ENCODE results near the gene PRDM16. TPM values are rescaled to one million over a fixed set of nuclear protein-coding genes. Genes with fewer than 3 reads are reported as not detected.
A peak's percentile ranks its signal among the peaks of the same experiment; 100 is the strongest.

Gene PRDM16
- polyA plus RNA-seq, 1 of the 3 experiments (the other 2 are of a cell fraction): not detected

- TF ChIP-seq, protein P1, sequence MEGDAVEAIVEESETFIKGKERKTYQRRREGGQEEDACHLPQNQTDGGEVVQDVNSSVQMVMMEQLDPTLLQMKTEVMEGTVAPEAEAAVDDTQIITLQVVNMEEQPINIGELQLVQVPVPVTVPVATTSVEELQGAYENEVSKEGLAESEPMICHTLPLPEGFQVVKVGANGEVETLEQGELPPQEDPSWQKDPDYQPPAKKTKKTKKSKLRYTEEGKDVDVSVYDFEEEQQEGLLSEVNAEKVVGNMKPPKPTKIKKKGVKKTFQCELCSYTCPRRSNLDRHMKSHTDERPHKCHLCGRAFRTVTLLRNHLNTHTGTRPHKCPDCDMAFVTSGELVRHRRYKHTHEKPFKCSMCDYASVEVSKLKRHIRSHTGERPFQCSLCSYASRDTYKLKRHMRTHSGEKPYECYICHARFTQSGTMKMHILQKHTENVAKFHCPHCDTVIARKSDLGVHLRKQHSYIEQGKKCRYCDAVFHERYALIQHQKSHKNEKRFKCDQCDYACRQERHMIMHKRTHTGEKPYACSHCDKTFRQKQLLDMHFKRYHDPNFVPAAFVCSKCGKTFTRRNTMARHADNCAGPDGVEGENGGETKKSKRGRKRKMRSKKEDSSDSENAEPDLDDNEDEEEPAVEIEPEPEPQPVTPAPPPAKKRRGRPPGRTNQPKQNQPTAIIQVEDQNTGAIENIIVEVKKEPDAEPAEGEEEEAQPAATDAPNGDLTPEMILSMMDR (IDR thresholded peaks at IDR 0.05): no peak
- TF ChIP-seq YY1 (IDR thresholded peaks at IDR 0.05; ENCODE audit: low read depth) (no peak), EZH2phosphoT487 (IDR thresholded peaks at IDR 0.05; ENCODE audit: borderline replicate concordance, low read depth) (no peak), RAD21 (IDR thresholded peaks at IDR 0.05; ENCODE audit: low read length) (no peak)
- TF ChIP-seq, protein P2, sequence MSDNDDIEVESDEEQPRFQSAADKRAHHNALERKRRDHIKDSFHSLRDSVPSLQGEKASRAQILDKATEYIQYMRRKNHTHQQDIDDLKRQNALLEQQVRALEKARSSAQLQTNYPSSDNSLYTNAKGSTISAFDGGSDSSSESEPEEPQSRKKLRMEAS (IDR thresholded peaks at IDR 0.05; ENCODE audit: low read depth): no peak
Measured at GRCh38 chr1:3451994-3452865, 383.2 kb downstream of the PRDM16 start (continued).

DNA sequence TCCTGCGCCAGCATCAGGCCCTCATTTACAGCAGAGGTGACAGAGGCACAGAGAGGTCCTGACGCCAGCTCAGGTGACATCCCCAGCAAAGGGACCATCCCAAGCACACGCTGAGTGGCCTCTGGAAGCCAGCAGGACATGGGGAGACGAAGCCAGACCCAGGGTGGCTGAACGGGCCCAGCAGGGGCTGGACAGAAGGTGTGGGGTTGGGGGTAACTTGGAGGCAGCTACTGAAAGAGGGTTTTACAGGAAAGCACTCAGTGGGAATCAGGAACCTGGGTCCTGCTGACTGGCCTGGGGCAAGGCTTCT lies 383.8 kb downstream of the PRDM16 start:
- no peaks in the 10 kb centered on the region for H3F3A ChIP-seq (replicated peaks; ENCODE audit: insufficient read depth)
- H4K20me1 ChIP-seq (ENCODE audit: insufficient read depth): no peaks in the 10 kb centered on the region
- 35% methylated on average over 5 of the region's 5 CpGs for WGBS (ENCODE audit: low lambda C conversion rate)
- no peaks in the 10 kb centered on the region for H3K36me3 ChIP-seq (replicated peaks in 1 of 2; ENCODE audit: control insufficient read depth in 1 of 2, insufficient read depth in 2 of 2, low read length in 1 of 2)
- H3K9ac ChIP-seq: no peak overlapping the region
- CTCF ChIA-PET: interaction anchor here (0.5 to 4.1 kb wide), 80 partner anchors 10 to 1033 kb away, joined by 3 to 114 read pairs (median 6); partner anchors contain the start of genes CCDC27, DFFB, LRRC47 and TP73
- no peak overlapping the region; a peak in 1 of 4 replicates for H3K4me3 ChIP-seq (ENCODE audit: low read depth in 2 of 2, low read length in 1 of 2)
- no peak overlapping the region for H3K4me2 ChIP-seq
- POLR2A ChIA-PET: interaction anchor here (0.7 to 1.1 kb wide), 2 partner anchors 166 to 174 kb away, joined by 3 to 4 read pairs; no protein-coding TSS in a partner anchor
- H3K9me2 ChIP-seq: no peaks in the 10 kb centered on the region
- TF ChIP-seq MXI1 (IDR thresholded peaks at IDR 0.05; ENCODE audit: low read depth, low read length): no peak
- TF ChIP-seq PBX3 (IDR thresholded peaks at IDR 0.05): no peak
- H3K27me3 ChIP-seq (ENCODE audit: insufficient read depth): no peaks in the 10 kb centered on the region
- H3K9me3 ChIP-seq: no peaks in the 10 kb centered on the region
- H3K79me2 ChIP-seq (ENCODE audit: insufficient read depth): no peaks in the 10 kb centered on the region
- H3K27ac ChIP-seq (ENCODE audit: low read depth in 2 of 2, low read length in 1 of 2): no peak overlapping the region
- no peak for DNase-seq
- H2AFZ ChIP-seq (ENCODE audit: low read depth): no peak overlapping the region
- peaks cover 0 to 9% of the 10 kb centered on the region in 2 experiments; a peak in 1 of 4 replicates for H3K4me1 ChIP-seq (ENCODE audit: control insufficient read depth in 1 of 2, insufficient read depth in 2 of 2, low read depth in 1 of 2, low read length in 1 of 2)

GRCh38 chr1:3453203-3453761 lies 384.3 kb downstream of the PRDM16 start:
- ChIA-PET POLR2A (interaction anchor here (0.7 to 1.1 kb wide), 2 partner anchors 166 to 173 kb away, joined by 3 to 4 read pairs; no protein-coding TSS in a partner anchor), CTCF (interaction anchor here (0.5 to 4.1 kb wide), 84 partner anchors 11 to 1034 kb away, joined by 3 to 114 read pairs (median 6); partner anchors contain the start of genes CCDC27, DFFB, LRRC47 and TP73)
- TF ChIP-seq JUND (IDR thresholded peaks at IDR 0.05): no peak
- TF ChIP-seq SMC3 (IDR thresholded peaks at IDR 0.05; ENCODE audit: low read depth, low read length): peak; percentile 72
- TF ChIP-seq RAD21 (IDR thresholded peaks at IDR 0.05; ENCODE audit: low read length): peak; percentile 92
- TF ChIP-seq, protein P1 (IDR thresholded peaks at IDR 0.05): peak; percentile 75
- Histone ChIP-seq H3K4me3 (ENCODE audit: low read depth in 2 of 2, low read length in 1 of 2) (no peak overlapping the region; a peak in 1 of 4 replicates), H2AFZ (ENCODE audit: low read depth) (no peak overlapping the region), H4K20me1 (ENCODE audit: insufficient read depth) (no peaks in the 10 kb centered on the region), H3K9ac (no peak overlapping the region), H3F3A (replicated peaks; ENCODE audit: insufficient read depth) (no peaks in the 10 kb centered on the region), H3K27me3 (ENCODE audit: insufficient read depth) (no peaks in the 10 kb centered on the region), H3K79me2 (ENCODE audit: insufficient read depth) (no peaks in the 10 kb centered on the region), H3K4me2 (no peak overlapping the region), H3K4me1 (ENCODE audit: control insufficient read depth in 1 of 2, insufficient read depth in 2 of 2, low read depth in 1 of 2, low read length in 1 of 2) (peaks cover 0 to 14% of the 10 kb centered on the region in 2 experiments; a peak in 1 of 4 replicates), H3K9me2 (no peaks in the 10 kb centered on the region), H3K27ac (ENCODE audit: low read depth in 2 of 2, low read length in 1 of 2) (no peak overlapping the region), H3K9me3 (no peaks in the 10 kb centered on the region), H3K36me3 (replicated peaks in 1 of 2; ENCODE audit: control insufficient read depth in 1 of 2, insufficient read depth in 2 of 2, low read length in 1 of 2) (no peaks in the 10 kb centered on the region)
- DNase-seq: peak; percentile 93
- WGBS (ENCODE audit: low lambda C conversion rate): 2% methylated on average over 8 of the region's 18 CpGs

Data from SK-N-SH (cell line).